HG03565 (cell line): ENCODE data around the gene KATNA1.

Experiments used
- ATAC-seq: cut with Tn5 transposase; IDR thresholded peaks from one replicate; pipeline ENCODE4 v1.9.1; 2021; ENCODE audit warnings: mild to moderate bottlenecking, moderate library complexity; ENCODE audit not compliant: unreplicated experiment

KATNA1 gene

DNA sequence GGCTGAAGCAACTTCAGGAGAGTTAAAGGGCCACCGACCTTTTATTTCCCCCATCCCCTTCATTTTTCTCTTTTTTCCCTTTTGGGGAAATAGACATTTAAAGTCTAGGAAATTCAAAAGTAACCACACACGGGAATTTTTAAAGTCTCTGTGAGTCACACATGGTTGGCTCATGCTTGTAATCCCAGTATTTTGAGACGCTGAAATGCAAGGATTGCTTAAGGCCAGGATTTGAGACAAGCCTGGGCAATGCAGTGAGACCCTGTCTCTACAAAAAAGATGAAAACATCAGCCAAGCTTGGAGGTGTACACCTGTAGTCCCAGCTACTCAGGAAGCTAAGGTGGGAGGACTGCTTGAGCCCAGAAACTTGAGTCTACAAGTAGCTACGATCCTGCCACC lies 34.2 kb downstream of the KATNA1 start:
- no peak for ATAC-seq

DNA sequence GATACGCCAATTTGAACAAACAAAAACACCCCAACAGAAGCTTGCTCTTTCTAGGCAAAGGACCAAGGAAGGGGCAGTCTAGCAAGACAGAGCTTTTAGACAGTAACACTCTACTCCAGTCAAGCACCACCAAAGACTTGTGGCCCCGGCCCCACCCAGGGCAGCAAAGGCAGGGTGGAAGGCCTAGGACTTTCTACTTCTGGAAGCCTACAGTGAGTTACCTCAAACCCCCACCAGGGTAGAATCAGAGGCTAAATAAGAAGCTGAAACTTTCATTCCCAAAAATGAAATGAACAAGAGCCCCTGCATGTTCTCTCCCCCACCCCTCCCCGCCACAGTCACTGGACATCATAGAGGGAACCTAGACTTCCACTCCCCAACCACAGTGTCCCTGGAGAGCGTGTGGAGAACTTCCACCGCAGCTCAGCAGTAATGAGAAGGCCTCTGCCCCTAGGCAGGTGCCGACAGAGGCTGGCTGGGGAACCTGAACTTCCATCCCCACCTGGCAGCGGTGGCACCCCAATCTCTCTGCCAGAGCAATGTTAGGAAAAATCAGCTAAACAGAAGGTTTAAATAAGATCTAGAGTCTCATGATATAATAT lies 40.0 kb downstream of the KATNA1 start:
- no peak for ATAC-seq

DNA sequence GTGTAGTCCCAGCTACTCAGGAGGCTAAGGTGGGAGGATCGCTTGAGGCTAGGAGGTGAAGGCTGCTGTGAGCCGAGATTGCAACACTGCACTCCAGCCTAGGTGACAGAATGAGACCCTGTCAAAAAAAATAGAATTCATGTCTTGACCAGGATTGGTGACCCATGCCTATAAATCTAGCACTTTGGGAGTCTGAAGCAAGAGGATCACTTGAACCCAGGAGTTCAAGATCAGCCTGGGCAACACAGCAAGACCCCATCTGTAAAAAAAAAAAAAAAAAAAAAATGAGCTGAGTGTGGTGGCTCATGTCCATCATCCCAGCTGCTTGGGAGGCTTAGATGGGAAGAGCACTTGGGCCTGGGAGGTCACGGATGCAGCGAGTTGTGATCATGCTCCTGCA lies 48.0 kb downstream of the KATNA1 start:
- no peak for ATAC-seq

DNA sequence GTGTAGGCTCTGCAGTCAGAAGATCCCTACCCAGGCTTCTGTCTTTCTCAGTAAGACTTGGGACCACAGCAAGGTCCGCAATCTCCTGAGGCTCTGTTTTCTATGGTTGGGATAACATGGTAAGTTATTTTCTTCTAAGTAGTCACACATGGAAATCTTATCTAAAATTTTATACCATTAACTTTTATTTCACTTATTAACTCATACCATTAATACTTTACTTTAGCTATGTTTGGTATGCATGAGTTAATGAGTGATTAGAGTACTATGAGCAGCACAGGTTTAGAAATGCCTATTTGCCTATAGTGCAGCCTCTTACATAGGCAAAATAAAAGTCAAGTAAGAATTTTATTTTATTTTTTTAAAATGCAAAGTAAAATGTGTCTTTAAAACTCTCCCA lies 55.1 kb downstream of the KATNA1 start:
- ATAC-seq, result no peak

DNA sequence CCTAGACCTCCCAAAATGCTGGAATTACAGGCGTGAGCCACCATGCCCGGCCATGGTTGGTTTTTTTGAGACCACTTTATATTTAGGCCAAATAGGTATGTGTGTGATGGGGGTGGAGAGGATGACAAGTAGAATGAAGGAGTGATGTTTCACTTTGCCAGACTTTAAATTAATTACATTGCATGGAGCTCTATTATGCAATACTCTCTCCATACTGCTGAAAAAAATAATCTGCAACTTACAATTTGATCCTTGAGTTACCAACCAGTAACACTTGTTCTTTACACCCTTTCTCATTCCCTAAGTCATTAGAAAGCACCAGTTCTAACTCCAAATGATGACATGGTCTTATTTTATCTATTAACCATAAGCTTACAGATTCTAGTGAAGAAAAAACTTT lies 55.5 kb downstream of the KATNA1 start:
- ATAC-seq, result no peak

DNA sequence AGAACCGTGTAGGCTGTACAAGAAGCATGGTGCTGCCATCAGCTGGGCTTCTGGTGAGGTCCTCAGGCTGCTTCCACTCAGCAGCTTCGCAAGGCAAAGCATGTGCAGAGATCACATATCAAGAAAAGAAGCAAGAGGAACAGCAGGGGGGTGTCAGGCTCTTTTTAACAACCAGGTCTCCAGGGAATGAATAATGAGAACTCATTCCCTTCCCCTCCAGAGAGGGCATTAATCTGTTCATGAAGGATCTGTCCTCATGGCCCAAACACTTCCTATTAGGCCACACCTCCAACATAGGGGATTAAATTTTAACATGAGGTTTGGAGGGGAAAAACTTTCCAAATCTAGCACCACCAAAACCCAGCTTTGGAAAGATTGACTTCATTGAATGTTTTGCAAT lies 62.4 kb downstream of the KATNA1 start:
- ATAC-seq, result no peak

DNA sequence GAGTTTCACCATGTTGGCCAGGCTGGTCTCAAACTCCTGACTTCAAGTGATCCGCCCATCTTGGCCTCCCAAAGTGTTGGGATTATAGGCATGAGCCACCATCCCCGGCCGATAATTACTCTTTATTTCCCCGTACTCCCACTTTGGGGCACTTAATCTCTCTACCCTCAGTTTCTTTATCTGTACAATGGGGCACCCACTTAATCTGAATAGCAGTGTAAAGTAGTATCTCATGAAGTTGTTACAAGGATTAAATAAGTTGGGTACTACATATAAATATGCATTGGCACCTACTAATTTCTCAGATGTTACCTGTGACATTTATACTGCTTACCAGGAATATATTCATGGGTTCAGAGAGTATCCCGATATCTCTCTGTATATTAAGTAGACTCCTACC lies 67.2 kb downstream of the KATNA1 start:
- ATAC-seq, result no peak

DNA sequence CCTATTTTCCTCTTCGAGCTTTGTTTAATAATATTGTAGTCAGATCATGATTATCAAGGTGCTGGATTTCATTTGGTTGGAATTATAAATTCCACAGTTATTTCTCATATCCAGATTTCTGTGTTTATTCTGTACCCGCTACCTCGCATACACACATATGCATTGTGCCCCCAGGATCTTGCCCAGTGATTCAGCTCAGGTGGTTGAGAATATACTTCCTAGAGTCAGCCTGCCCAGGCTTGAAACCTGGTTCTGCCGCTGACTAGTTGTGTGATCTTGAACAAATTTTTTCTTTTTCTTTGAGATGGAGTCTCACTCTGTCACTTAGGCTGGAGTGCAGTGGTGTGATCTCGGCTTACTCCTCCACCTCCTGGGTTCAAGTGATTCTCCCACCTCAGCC lies 67.6 kb downstream of the KATNA1 start:
- ATAC-seq, result no peak

DNA sequence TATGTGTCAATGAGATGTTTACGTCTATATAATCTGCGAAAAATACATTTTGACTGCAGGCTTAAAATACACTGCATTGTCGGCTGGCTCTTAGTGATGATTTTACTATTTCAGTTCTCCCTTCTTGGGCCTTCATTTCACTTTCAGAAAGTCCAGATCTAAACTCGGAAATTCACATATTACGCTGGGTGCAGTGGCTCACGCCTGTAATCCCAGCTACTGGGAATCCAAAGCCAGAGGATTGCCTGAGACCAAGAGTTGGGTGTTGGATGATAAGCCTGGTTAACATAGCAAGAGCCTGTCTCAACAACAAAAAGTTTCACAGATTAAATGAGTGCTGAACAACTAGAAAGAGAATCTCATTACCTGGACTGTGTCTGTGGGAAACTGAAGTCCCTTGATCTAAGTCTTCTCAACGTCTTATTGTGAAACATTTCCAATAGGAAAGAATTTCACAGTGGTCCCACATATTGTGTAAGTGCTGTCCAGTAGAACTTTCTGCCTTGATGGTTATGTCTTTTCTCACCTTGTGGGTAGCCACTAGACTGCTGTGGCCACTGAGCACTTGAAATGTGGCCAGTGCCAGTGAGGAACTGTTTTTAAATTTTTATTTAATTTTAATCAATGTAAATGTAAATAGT lies 80.4 kb downstream of the KATNA1 start:
- ATAC-seq, result no peak

DNA sequence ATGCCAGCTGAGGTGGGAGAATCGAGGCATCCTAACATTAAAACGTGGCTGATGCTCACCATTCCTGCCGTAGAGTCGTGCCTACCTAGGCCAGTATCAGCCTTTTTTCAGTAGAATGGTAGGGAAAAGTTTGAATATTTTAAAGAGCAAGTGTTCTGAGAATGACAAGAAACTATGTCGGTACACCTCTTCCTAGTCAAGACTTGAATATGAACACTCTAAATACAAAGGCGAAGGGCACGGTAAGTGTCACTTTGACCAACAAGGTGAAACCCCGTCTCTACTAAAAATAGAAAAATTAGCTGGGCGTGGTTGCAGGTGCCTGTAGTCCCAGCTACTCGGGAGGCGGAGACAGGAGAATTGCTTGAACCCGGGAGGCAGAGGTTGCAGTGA lies 81.3 kb downstream of the KATNA1 start:
- no peak for ATAC-seq

DNA sequence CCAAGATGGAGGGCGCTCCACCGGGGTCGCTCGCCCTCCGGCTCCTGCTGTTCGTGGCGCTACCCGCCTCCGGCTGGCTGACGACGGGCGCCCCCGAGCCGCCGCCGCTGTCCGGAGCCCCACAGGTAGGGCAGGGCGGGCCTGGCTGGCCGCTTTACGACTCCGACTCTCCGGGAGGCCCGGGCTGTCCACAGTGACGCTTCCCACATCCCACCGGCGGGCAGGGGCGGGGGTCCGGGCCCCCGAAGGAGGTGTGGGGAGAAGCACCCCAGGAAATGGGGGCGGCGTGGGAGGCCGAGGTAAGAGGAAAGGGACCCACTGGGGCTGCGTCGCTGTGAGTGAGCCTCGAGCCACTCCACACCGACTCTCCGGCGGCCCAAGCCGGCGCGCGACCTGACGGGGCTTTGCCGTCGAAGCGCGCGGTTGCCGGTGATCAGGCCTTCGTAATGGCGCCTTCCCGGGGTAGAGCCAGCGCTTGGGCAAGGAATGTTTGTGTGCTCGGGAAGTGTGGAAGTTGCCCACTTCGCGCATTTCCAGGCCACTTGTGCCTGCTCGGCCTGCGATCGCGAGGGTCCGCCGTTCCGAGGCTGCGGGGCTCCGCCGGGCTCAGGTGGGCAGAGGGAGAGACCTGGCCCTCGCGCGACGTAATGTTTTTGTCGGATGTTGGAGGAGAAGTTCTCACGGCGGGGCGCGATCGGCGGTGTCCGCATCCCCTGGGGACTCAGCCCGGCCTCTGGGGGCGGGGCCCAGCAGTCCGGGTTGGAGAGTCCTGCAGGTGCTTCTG lies 81.9 kb downstream of the KATNA1 start:
- ATAC-seq, result peak; percentile 4

DNA sequence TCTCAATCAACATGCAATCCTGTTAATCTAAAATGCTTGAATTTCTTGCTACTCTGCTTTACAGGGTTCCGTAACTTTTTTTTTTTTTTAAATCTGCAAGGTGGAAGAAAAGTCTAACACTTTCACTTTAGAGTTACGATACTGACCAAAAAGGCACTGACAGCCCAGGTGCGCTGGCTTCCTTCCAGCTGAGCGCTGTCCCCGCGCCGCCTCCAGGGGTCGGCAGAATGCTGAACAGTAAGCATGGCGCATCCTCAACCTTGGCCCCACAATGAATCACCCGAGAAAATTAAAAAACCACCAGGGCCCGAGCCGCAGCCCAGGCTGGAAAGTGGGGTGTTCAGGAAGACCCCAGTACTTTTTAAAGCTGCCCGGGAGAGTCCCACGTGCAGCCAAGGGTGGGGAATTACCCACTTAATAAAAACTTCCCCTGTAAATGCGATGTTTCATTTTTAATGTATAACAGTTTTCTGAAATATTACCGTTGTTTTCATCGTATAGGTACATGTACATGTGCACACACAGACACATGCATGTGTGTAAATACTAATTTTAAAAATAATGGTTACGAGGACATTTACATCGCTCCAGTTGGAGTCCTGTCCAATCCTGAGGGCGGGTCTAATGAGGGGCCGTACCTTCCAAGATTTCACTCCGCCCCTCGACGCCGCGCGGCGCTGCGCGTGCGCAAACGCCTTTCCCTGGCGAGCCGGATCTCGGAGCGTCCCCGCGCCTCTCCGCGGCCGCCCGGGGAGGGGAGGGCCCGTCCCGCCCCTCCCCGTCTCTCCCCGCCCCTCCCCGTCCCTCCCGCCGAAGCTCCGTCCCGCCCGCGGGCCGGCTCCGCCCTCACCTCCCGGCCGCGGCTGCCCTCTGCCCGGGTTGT lies 82.7 kb downstream of the KATNA1 start, which contains the start of gene GINM1:
Gene GINM1 (plus strand): TSS at position 849 of the 883 bp plus-strand sequence. CDS start 40 bp downstream, outside the sequence.
- ATAC-seq, result peak; percentile 69

DNA sequence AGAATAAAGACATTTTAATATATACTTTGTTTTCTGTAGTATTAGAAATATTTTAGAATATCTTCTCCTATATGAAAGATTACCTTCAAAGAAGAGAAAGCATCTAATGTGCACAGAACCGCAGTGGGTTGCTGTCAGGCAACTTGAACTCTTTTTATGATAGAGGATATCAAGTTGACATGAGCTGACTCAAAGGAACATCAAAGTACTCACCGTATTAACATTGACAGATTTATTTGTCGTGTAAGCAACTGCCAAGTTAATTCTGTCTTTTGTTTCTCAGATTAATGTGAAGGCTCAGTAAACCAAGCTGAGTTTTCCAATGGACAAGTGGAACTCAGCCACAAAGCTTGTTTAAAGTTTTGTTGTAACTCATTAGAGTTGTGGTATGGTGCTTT lies 84.6 kb downstream of the KATNA1 start:
- no peak for ATAC-seq

DNA sequence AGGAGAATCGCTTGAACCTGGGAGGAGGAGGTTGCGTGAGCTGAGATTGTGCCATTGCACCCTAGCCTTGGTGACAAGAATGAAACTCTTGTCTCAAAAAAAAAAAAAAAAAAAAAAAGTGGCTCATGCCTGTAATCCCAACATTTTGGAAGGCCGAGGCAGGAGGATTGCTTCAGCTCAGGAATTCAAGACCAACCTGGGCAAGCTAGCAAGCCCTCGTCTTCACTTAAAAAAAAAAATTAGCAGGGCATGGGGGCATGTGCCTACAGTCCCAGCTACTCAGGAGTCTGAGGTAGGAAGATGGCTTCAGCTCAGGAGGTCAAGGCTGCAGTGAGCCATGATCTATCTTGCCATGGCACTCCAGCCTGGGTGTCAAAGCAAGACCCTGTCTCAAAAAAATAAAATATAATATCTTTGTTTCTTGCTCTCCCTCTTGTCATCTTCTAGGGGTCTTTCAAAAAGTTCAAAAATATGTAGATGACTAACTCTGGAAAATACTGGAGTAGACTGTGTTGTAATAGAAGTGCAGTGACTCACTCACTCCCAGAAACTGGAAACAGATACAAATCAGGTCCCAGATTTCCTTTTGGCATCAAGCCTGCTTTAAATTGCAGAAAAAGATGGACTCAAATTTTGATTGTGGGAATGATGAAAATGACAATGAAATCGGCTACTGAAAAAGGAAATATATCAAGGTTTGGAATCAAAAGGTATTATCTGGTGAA lies 85.1 kb downstream of the KATNA1 start:
- ATAC-seq, result no peak

DNA sequence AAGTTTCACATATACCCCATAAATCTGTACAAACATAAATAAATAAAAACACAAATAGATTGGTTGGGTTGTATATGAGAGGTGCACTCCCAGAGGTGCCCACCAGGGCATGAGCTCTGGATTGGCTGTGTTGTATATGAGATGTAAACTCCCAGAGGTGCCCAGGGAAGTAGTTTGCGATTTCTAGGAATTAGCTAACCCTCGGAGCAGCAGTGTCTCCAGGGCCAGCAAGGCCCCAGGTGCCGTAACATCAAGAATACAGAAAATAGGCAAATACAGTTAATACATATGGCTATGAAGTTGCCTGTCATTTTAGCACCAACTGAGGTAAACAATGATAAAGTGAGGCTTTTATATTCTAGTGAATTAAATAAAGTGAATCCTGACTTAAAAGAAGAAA lies 87.8 kb downstream of the KATNA1 start:
- no peak for ATAC-seq

DNA sequence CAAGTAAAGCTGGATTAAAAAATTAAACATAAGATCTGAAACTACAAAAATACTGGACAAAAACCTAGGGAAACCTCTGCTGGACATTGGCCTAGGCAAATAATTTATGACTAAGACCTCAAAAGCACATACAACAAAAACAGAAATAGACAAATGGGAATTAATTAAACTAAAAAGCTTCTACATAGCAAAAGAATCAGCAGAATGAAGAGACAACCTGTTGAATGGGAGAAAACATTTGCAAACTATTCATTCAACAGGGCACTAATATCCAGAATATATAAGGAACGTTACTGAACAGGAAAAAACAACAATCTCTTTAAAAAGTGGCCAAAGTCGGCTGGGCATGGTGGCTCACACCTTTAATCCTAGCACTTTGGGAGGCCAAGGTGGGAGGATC lies 89.1 kb downstream of the KATNA1 start:
- ATAC-seq, result no peak

DNA sequence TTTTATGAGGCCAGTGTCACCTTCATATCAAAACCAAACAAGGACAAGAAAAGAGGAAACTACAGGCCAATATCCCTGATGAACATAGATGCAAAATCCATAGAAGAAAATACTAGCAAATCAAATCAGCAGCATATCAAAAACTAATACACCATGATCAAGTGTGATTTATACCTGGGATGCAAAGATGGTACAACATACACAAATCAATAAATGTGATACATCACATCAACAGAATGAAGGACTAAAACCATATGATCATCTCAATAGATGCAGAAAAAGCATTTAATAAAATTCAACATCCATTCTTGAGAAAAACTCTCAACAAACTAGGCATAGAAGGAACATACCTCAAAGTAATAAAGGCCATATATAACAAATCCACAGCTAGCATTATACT lies 90.5 kb downstream of the KATNA1 start:
- no peak for ATAC-seq

DNA sequence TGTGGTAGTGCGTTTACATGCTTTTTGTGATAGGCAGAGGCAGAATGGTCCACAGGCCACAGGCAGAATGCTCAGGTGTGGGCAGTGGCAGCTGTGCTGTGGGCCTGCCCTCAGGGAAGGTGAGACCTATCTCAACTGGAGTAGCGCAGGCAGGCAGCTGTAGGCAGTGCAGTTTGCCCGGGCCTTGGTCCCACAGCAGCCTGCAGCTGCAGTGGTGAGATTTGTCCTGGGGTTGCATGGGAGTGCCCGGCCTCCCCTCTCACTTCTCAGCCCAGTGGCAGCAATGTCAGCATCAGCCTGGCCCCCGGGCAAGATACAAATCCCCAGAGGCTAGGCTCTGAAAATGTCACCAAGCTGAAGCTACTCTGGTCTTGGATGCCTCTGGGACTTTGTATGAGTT lies 96.6 kb downstream of the KATNA1 start:
- ATAC-seq, result no peak

DNA sequence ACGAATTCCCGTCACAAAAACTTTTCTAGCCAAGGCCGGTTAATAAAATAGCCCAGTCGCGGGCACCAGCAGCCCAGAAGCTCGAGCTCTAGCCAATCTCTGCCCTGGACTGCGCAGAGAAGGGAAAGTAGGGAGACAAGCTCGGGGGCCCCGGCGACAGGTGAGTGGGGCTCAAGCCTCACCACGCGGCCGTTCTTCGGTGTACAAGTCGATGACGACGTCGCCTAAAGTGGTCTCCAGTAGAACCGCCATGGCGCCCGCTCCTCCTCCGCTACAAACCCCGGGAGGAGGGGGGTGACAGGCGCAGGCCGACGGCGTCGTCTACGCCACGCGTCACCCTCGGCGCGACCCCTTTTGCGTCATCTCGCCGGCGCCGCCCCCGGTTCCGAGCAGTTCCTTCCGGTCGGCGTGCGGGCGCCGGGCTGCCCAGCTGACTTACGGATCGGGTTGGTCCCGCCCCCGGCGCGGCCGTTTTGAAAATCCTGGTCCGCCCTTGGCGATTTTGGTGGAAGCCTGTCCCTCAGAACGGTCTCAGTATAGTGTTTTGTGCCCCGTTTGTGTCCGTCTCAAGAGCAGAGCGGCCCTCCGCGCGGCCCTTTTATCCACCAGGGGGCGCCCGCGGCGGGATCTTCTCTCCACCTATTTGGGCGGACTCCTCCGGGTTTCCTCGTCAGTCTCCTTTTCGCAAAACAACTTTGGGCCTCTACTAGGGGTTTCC lies 102.6 kb downstream of the KATNA1 start, which contains the start of gene PPIL4:
Gene PPIL4 (minus strand): TSS at position 290 of the 718 bp plus-strand sequence. CDS start 38 bp downstream, at position 252.
- peak; percentile 87 for ATAC-seq

DNA sequence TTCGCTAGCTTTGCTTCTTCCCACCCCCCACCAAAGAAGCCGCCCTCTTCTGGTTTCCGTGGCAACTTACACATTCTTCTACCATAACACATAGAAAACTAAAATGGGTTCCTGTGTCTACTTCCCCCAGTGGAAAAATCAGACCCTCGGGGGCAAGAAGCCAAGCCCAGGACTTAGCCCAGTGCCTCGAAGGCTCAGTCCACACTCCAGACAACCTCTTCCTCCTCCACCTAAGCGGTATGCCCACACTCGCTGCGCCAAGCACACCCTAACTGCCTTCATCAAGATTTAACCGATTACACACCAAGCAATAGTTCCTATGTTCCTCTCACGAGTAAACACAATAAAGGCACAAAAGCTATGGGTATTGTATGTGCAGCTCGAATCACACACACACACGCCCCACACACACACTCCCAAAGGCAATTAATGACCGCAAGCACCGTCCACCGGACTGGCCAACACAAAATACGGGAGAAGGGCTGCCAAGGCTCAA lies 103.2 kb downstream of the KATNA1 start:
- ATAC-seq, result no peak
